ENCODE data around the gene DYNC1I1.

DYNC1I1 gene

GRCh38 chr7:96074871-96075270, 302.5 kb downstream of the DYNC1I1 start:
- DNase-seq (ENCODE audit: low read depth in 4 of 4, low spot score in 1 of 4): no peak

GRCh38 chr7:96075510-96076349, 303.4 kb downstream of the DYNC1I1 start:
- peak in 3 of 4 experiments; percentile 19 to 36 (median 30) for DNase-seq (ENCODE audit: low read depth in 4 of 4, low spot score in 1 of 4)

- DNase-seq (ENCODE audit: low read depth in 4 of 4, low spot score in 1 of 4): no peak
These were observed 304.0 kb downstream of the DYNC1I1 start for GRCh38 chr7:96076350-96076707.

GRCh38 chr7:96080027-96080426, 307.7 kb downstream of the DYNC1I1 start:
- no peak for DNase-seq (ENCODE audit: low read depth in 4 of 4, low spot score in 1 of 4)

GRCh38 chr7:96084881-96085553, 312.7 kb downstream of the DYNC1I1 start:
- DNase-seq (ENCODE audit: low read depth in 4 of 4, low spot score in 1 of 4): no peak

- DNase-seq (ENCODE audit: low read depth in 4 of 4, low spot score in 1 of 4): no peak
These were observed 313.6 kb downstream of the DYNC1I1 start for GRCh38 chr7:96085953-96086352.

- no peak for DNase-seq (ENCODE audit: low read depth in 4 of 4, low spot score in 1 of 4)
These were observed 316.2 kb downstream of the DYNC1I1 start for GRCh38 chr7:96088579-96088978.

- no peak for DNase-seq (ENCODE audit: low read depth in 4 of 4, low spot score in 1 of 4)
These were observed 317.2 kb downstream of the DYNC1I1 start for GRCh38 chr7:96089511-96089910.

GRCh38 chr7:96090756-96091155, 318.4 kb downstream of the DYNC1I1 start:
- DNase-seq (ENCODE audit: low read depth in 4 of 4, low spot score in 1 of 4): no peak

- DNase-seq (ENCODE audit: low read depth in 4 of 4, low spot score in 1 of 4): no peak
These were observed 321.1 kb downstream of the DYNC1I1 start for GRCh38 chr7:96093435-96093834.

GRCh38 chr7:96097835-96098234, 325.5 kb downstream of the DYNC1I1 start:
- DNase-seq (ENCODE audit: low read depth in 4 of 4, low spot score in 1 of 4): no peak

GRCh38 chr7:96100737-96101136, 328.4 kb downstream of the DYNC1I1 start:
- no peak for DNase-seq (ENCODE audit: low read depth in 4 of 4, low spot score in 1 of 4)

- no peak for DNase-seq (ENCODE audit: low read depth in 4 of 4, low spot score in 1 of 4)
These were observed 329.9 kb downstream of the DYNC1I1 start for GRCh38 chr7:96102096-96102811.

- DNase-seq (ENCODE audit: low read depth in 4 of 4, low spot score in 1 of 4): no peak
These were observed 332.6 kb downstream of the DYNC1I1 start for GRCh38 chr7:96104984-96105383.

GRCh38 chr7:96111405-96111804, 339.1 kb downstream of the DYNC1I1 start:
- no peak for DNase-seq (ENCODE audit: low read depth in 4 of 4, low spot score in 1 of 4)

- no peak for DNase-seq (ENCODE audit: low read depth in 4 of 4, low spot score in 1 of 4)
These were observed 341.8 kb downstream of the DYNC1I1 start for GRCh38 chr7:96114190-96114589.

- no peak for DNase-seq (ENCODE audit: low read depth in 4 of 4, low spot score in 1 of 4)
These were observed 343.8 kb downstream of the DYNC1I1 start for GRCh38 chr7:96116173-96116572.

GRCh38 chr7:96118449-96119001, 346.2 kb downstream of the DYNC1I1 start:
- DNase-seq (ENCODE audit: low read depth in 4 of 4, low spot score in 1 of 4): no peak

GRCh38 chr7:96120445-96121225, 348.3 kb downstream of the DYNC1I1 start:
- DNase-seq (ENCODE audit: low read depth in 4 of 4, low spot score in 1 of 4): no peak

GRCh38 chr7:96121752-96122151, 349.4 kb downstream of the DYNC1I1 start:
- no peak for DNase-seq (ENCODE audit: low read depth in 4 of 4, low spot score in 1 of 4)

GRCh38 chr7:96122746-96123145, 350.4 kb downstream of the DYNC1I1 start:
- no peak for DNase-seq (ENCODE audit: low read depth in 4 of 4, low spot score in 1 of 4)
